ENCODE data around the gene AK8. TPM values are rescaled to one million over a fixed set of nuclear protein-coding genes. Genes with fewer than 3 reads are reported as not detected.

AK8 gene
- total and polyA plus RNA-seq, 12 donors: 0.09 to 1.0 (median 0.21) TPM; not detected in 6

GRCh38 chr9:132732326-132733259 lies 145.5 kb downstream of the AK8 start:
- Histone ChIP-seq H3K4me3 (no peak overlapping the region), H3K27me3 (peaks cover 0 to 25% (median 0%) of the 10 kb centered on the region in 7 donors), H3K36me3 (no peaks in the 10 kb centered on the region), H3K9me3 (no peaks in the 10 kb centered on the region), H3K4me1 (no peaks in the 10 kb centered on the region), H3K27ac (no peak overlapping the region)
- TF ChIP-seq CTCF (IDR thresholded peaks at IDR 0.05): no peak
- 65 to 70% methylated on average over 17 of the region's 17 CpGs for WGBS, 2 donors
- ATAC-seq (no peak), DNase-seq (no peak)
- intact Hi-C loops (cut with DNase I): no loop called here

- H3K36me3 ChIP-seq: no peaks in the 10 kb centered on the region
- intact Hi-C loops (cut with DNase I): no loop called here
- H3K9me3 ChIP-seq: no peaks in the 10 kb centered on the region
- TF ChIP-seq CTCF (IDR thresholded peaks at IDR 0.05): no peak
- ATAC-seq: no peak
- H3K4me1 ChIP-seq: no peaks in the 10 kb centered on the region
- no peak overlapping the region for H3K27ac ChIP-seq
- DNase-seq: no peak
- WGBS, 2 donors: 79 to 85% methylated on average over 3 of the region's 3 CpGs
- peaks cover 0 to 25% (median 0%) of the 10 kb centered on the region in 7 donors for H3K27me3 ChIP-seq
- no peak overlapping the region for H3K4me3 ChIP-seq
Measured at GRCh38 chr9:132731230-132731629, 146.9 kb downstream of the AK8 start.

- 85% methylated on average over 16 of the region's 16 CpGs for WGBS, 2 donors
- H3K4me1 ChIP-seq: no peaks in the 10 kb centered on the region
- no peak overlapping the region for H3K27ac ChIP-seq
- TF ChIP-seq CTCF (IDR thresholded peaks at IDR 0.05): no peak
- H3K27me3 ChIP-seq: peaks cover 0 to 19% (median 0%) of the 10 kb centered on the region in 7 donors
- no peak for DNase-seq
- ATAC-seq: no peak
- H3K9me3 ChIP-seq: no peaks in the 10 kb centered on the region
- H3K4me3 ChIP-seq: no peak overlapping the region
- H3K36me3 ChIP-seq: no peaks in the 10 kb centered on the region
- intact Hi-C loops (cut with DNase I): no loop called here
Measured at GRCh38 chr9:132730054-132731033, 147.7 kb downstream of the AK8 start.

GRCh38 chr9:132729235-132729890 lies 148.7 kb downstream of the AK8 start:
- intact Hi-C loops (cut with DNase I): no loop called here
- WGBS, 2 donors: 57 to 61% methylated on average over 5 of the region's 5 CpGs
- no peaks in the 10 kb centered on the region for H3K4me1 ChIP-seq

More at GRCh38 chr9:132729235-132729890, 148.7 kb downstream of the AK8 start:
- ATAC-seq (no peak), DNase-seq (no peak)
- Histone ChIP-seq H3K9me3 (no peaks in the 10 kb centered on the region), H3K36me3 (no peaks in the 10 kb centered on the region), H3K27me3 (peaks cover 0 to 11% (median 0%) of the 10 kb centered on the region in 7 donors), H3K4me3 (no peak overlapping the region), H3K27ac (no peak overlapping the region)
- TF ChIP-seq CTCF (IDR thresholded peaks at IDR 0.05): no peak
